ENCODE data around the gene TCHHL1. TPM values are rescaled to one million over a fixed set of nuclear protein-coding genes. Genes with fewer than 3 reads are reported as not detected.
A peak's percentile ranks its signal among the peaks of the same experiment; 100 is the strongest.

Gene TCHHL1
- total RNA-seq, 1 experiment from 2014 or later, result not detected

- Histone ChIP-seq H3K23ac (ENCODE audit: insufficient read length, low read depth, low read length) (no peak overlapping the region), H3K14ac (ENCODE audit: insufficient read depth, low read length) (no peak overlapping the region), H3K4me2 (ENCODE audit: insufficient read depth, insufficient read length, low read length) (peak overlapping the region; percentile 3), H3K56ac (ENCODE audit: insufficient read length, low read depth, low read length) (no peak overlapping the region), H2BK5ac (ENCODE audit: insufficient read length, low read length) (no peak overlapping the region), H3K4me1 (ENCODE audit: insufficient read depth, low read length) (no peaks in the 10 kb centered on the region), H4K91ac (ENCODE audit: insufficient read length, low read depth, low read length) (no peak overlapping the region), H3K79me1 (ENCODE audit: insufficient read depth, low read depth, low read length, poor library complexity, severe bottlenecking) (no peaks in the 10 kb centered on the region), H2BK120ac (ENCODE audit: low read depth, low read length, poor library complexity, severe bottlenecking) (no peak overlapping the region), H3T11ph (ENCODE audit: low read length) (no peak overlapping the region), H3K9ac (ENCODE audit: extremely low read depth, insufficient read length, low read length) (no peak overlapping the region), H2BK20ac (ENCODE audit: low read depth, low read length, poor library complexity, severe bottlenecking) (no peak overlapping the region), H3K9me3 (ENCODE audit: control insufficient read depth, low read depth, low read length) (no peaks in the 10 kb centered on the region), H3K23me2 (ENCODE audit: insufficient read length, low read depth, low read length, poor library complexity, severe bottlenecking) (peaks cover 3% of the 10 kb centered on the region), H4K20me1 (ENCODE audit: control insufficient read depth, insufficient read depth, insufficient read length) (no peaks in the 10 kb centered on the region), H3K79me2 (ENCODE audit: insufficient read depth, low read length) (no peaks in the 10 kb centered on the region), H4K5ac (ENCODE audit: insufficient read length, low read depth, low read length) (no peak overlapping the region), H3K27ac (ENCODE audit: insufficient read length, low read depth, low read length) (no peak overlapping the region), H3K4ac (ENCODE audit: low read depth, low read length) (no peak overlapping the region), H2BK15ac (ENCODE audit: low read depth, low read length) (no peak overlapping the region), H3K18ac (ENCODE audit: insufficient read length, low read depth, low read length) (no peak overlapping the region), H2BK12ac (ENCODE audit: insufficient read length, low read depth, low read length) (no peak overlapping the region), H3K27me3 (ENCODE audit: insufficient read depth, low read length) (peaks cover 63% of the 10 kb centered on the region), H4K8ac (replicated peaks; ENCODE audit: insufficient read length, low read depth, low read length) (no peak overlapping the region), H2AFZ (ENCODE audit: low read length) (no peak overlapping the region), H2AK5ac (ENCODE audit: insufficient read length, low read length) (no peak overlapping the region)
- DNase-seq, result peak; percentile 50
- Mint-ChIP-seq H3K4me3 (peak overlapping the region in 1 of 2 experiments; percentile 18), H3K4me1 (no peaks in the 10 kb centered on the region), H3K36me3 (ENCODE audit: insufficient read depth in 1 of 3, low read depth in 3 of 3) (peaks cover 0 to 12% (median 3%) of the 10 kb centered on the region in 3 experiments; a peak in 4 of 7 replicates), H3K27me3 (ENCODE audit: low read depth) (peaks cover 6% of the 10 kb centered on the region), H3K9me3 (peaks cover 8 to 25% of the 10 kb centered on the region in 2 experiments), H3K27ac (no peak overlapping the region)
- WGBS (ENCODE audit: extremely low coverage, insufficient read length, low lambda C conversion rate), result no CpG with 5 or more reads among the region's 67 CpGs
- no peak for TF ChIP-seq CTCF (conservative IDR thresholded peaks at IDR 0.05)
Measured at GRCh38 chr1:152107984-152108881, 19.4 kb upstream of the TCHHL1 start.
